H4 (cell line): Measurements from ENCODE around the gene RBM23. TPM values are rescaled to one million over a fixed set of nuclear protein-coding genes. Genes with fewer than 3 reads are reported as not detected.

Experiments
- DNase-seq: peaks from one replicate; pipeline ENCODE4 v3.0.0-alpha.2; 2015; ENCODE audit warnings: low spot score
- total RNA-seq: library from RNA; depleted of rRNA; stranded (reverse); fragments of >200 nt; shearing (Covaris generic); gene quantifications from 2 replicates; pipeline ENCODE4 v1.2.3, GENCODE V29; 2014

Gene RBM23
- total RNA-seq, 1 experiment from 2014 or later = 98.4 TPM

GRCh38 chr14:22886500-22887259 is 32.3 kb downstream of the RBM23 start:
- peak; percentile 31 for DNase-seq

- DNase-seq = no peak
These were observed 33.0 kb downstream of the RBM23 start for GRCh38 chr14:22885975-22886374.

GRCh38 chr14:22884738-22885523 is 34.0 kb downstream of the RBM23 start:
- no peak for DNase-seq

GRCh38 chr14:22884076-22884737 is 34.7 kb downstream of the RBM23 start:
- DNase-seq = no peak

- DNase-seq = no peak
These were observed 35.6 kb downstream of the RBM23 start, which contains the start of gene REM2 for GRCh38 chr14:22883173-22883976. REM2 (plus strand) TSS chr14:22883222; CDS start chr14:22883288, 66 bp downstream.

GRCh38 chr14:22882529-22883172 is 36.3 kb downstream of the RBM23 start:
- no peak for DNase-seq

GRCh38 chr14:22882064-22882463 is 36.9 kb downstream of the RBM23 start:
- no peak for DNase-seq

GRCh38 chr14:22878271-22879246 is 40.4 kb downstream of the RBM23 start:
- DNase-seq = no peak

- DNase-seq = no peak
These were observed 41.9 kb downstream of the RBM23 start for GRCh38 chr14:22877000-22877501.

GRCh38 chr14:22875748-22876319 is 43.1 kb downstream of the RBM23 start:
- DNase-seq = no peak

GRCh38 chr14:22875003-22875747 is 43.8 kb downstream of the RBM23 start:
- no peak for DNase-seq

- DNase-seq = no peak
These were observed 46.0 kb downstream of the RBM23 start for GRCh38 chr14:22872833-22873520.

GRCh38 chr14:22872033-22872832 is 46.7 kb downstream of the RBM23 start:
- peak; percentile 81 for DNase-seq

- DNase-seq = peak; percentile 82
These were observed 47.5 kb downstream of the RBM23 start, which contains the start of gene LRP10 for GRCh38 chr14:22871224-22872032. LRP10 (plus strand) TSS chr14:22871740; CDS start chr14:22872304, 564 bp downstream.

GRCh38 chr14:22870811-22871223 is 48.1 kb downstream of the RBM23 start:
- DNase-seq = no peak

GRCh38 chr14:22866874-22867273 is 52.1 kb downstream of the RBM23 start:
- no peak for DNase-seq
